Measurements from ENCODE around the gene ZNF384.

Gene ZNF384

DNA sequence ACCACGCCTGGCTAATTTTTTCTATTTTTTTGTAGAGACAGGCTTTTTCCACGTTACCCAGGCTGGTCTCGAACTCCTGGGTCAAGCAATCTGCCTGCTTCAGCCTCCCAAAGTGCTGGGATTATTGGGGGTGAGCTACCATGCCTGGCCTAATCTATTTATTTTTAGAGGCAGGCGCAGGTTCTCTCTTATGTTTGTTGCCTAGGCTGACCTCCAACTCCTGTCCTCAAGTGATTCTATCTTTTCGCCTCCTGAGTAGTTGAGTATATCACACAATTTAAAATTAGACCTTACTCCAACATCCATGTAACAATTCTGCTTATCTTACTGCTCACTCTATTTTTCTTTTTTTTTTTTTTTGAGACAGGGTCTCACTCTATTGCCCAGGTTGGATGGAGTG, 35.2 kb downstream of the ZNF384 start:
- DNase-seq (ENCODE audit: low spot score): no peak

DNA sequence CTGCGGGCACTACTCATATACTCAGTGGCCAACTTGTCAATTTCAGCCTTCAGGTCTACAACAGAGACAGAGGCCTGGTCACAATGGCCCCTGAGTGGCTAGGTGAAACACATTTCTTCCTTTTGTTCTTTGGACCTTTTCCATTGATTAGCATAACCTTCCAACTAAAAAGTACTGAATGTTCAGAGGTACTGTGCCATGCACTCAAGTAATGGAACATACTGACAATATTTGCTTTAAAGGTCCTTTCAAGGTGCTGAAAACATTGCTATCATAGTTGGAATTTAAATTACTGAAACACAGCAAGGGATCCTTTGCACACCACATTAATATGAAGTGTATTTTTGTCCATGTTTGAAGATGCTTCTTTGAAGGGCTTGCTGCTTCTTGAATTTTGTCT, 35.8 kb downstream of the ZNF384 start:
- no peak for DNase-seq (ENCODE audit: low spot score)

DNA sequence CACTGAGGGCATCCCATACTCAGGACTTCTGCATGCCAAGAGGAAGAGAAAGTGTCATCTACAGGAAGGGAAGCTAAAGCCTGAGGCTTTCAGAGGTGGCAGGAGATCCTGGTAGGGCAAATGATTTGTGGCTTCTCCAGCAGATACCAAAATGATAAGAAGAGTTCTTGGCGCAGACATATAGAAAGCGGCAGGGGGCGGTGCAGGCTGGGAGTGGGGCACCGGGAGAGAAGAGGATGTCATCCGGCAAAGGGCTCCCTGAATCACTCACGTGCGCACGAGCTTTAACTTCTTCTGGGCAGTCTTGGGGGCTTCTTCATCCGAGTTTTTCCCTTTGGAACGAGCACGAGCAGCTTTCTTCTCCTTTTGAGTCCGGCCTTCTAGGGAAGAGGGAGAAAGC, 36.8 kb downstream of the ZNF384 start:
- no peak for DNase-seq (ENCODE audit: low spot score)

DNA sequence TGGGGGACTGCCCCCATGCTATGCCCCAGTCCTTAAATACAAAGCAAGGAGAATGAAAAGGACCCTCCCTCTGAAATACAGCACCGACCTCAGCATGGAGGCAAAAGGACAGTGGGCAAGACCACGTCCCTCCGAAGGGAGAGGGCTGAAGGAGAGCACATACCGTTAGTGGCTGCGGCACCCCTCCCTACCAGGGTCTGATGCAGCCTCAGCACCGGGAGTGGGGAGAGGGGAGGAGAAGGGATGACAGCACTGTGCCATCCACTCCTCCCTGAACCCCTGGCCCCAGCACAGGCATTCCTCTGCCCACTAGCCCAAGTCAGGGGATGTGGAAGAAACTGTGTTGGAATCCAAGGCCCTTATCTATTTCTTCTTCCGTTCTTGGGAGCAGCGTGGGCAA, 38.3 kb downstream of the ZNF384 start:
- DNase-seq (ENCODE audit: low spot score): no peak

DNA sequence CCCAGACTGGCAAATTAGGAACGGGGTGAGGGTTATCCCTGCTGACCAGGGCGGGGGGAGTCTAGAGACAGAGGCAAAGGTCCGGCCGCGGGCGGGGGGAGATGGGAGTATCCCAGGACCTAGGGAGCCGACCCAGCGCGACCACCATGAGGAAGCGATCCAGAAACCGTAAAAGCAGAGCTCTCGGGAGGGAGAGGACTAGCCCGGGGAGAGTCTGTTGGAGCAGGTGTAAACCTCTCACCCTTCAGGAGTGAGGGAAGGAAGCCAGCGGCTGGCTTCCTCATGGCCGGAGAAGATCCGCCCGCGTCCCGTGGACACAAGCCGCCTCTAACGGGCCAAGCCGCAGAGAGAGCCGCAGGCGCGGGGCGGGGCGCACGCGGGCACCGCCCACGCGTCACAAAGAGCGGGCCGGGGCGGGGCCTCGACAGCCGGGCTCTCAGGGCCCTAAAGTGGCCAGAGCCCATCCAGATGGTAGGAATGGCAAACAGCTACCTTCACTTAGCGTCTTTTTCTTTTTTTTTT, 42.0 kb downstream of the ZNF384 start, which contains the start of gene ACRBP:
Gene ACRBP (minus strand): TSS at position 350 of the 522 bp plus-strand sequence. CDS start 66 bp downstream, at position 284.
- DNase-seq (ENCODE audit: low spot score): no peak

DNA sequence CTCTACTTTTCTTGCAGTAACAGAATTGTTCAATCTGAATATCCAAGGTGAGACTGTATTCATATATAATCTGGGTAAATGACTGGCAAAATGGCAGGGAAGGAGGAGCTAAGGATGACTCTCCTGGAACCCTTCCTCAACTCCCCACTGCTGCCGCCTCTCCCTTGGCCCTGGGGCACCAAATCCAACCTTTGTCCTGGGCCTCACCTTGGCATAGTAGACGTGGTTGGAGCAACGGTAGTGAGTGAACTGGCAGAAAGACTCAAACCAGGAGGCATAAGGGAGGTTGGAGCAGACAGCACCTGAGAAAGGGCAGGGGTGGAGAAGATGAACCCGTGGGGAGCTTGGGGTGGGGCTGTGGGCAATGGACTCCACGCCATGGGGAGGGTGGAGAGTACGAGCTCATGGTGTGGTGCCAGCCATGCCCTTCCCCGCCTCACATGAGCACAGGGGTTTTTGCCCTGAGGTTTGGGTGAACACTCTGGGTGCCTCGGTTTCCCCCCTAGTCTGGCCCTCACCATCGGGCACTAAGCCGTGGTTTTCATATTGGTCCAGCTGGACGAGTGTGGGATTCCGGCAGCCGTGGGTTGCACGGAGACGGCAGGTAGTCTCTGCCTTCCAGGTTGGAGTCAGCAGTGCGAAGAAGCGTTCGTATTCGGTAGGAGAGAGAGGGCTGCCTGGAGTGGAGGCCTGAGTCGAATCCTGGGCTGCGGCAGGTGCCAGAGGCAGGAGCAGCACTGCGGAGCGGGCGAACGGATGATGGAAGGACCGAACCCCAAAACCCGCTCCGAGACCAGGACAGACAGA, 42.7 kb downstream of the ZNF384 start:
- no peak for DNase-seq (ENCODE audit: low spot score)

DNA sequence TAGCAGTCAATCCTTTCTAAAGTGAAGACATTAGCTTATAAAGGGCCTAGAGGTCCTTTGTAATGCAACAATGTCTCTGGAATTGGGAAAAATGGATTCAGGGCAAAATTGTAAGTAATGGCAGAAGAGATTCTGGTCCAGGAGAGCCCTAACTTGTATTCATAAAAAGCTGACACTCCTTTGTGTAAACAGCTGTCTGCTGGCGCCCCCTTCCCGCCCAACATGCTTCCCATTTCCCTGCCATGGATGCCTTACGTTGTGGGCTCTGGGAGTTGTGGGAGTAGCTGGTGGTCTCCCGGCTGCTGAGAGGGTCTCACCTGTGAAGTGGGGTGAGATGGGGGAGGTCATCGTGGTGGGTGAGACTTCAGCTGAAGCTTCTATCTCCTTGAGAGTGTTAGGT, 44.3 kb downstream of the ZNF384 start:
- DNase-seq (ENCODE audit: low spot score): no peak

DNA sequence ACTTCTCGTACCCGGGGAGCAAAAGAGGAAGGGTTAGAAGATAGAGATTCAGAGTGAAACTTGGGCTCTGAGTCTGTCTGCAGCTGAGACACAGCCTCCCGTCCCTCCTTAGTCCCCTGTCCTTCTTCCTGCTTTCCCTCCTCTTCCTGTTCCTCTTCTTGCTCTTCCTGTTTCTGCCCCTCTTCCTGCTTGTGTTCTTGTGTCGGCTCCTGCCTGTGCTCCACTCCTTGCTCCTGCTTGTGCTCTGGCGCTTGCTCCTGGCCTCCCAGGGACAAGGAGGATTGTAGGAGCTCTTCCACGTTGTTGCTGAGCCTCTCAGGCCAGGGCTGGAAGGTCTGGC, 44.9 kb downstream of the ZNF384 start:
- DNase-seq (ENCODE audit: low spot score): no peak

DNA sequence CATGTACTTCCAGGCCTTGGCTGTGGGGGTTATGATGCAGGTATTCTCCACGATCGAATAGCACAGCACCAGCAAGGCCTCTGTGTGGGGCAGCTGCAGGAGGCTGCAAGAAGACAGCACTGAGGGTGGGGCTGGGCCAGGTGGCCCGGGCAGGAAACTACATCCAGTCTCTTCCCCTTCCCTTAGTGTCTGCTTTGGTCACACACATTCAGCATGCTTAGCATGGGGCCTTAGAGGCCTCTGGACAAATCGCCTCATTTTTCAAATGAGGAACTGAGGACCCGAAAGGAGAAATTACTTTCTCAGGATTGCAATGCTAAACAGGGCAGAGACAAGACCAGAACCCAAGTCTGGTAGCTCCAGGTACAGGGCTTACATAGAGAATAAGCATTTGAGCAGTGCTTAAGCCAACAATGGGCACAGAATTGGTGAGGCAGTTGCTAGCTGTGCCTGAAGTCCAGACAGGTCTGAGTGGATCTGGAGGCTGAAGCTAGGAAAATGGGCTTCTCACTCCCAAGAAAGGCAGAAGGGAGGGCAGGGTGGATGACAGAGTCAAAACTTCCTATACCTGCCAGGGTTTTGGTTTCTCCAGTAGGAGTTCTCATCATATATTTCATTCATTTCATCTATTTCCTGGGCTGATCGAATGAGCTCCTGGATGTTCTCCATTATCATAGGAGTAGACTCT, 45.5 kb downstream of the ZNF384 start:
- no peak for DNase-seq (ENCODE audit: low spot score)

DNA sequence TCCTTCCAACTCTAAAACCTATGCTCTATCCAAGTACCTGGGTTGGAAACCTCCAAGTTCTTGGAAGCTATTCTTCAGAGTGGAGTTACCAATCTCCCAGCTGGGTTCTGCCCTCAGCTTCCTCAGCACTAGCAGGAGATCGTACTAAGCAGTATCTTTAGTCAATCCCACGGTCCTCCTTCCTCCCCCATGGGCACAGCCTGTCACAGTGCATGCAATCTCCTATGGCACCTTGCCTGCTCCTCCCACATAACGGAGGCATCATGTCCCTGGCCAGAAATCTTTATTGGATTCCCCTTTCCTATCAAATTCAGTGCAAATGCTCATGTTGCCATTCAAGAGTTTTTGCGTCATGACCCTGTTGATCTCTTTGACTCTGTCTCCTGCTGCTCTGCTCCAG, 48.0 kb downstream of the ZNF384 start:
- DNase-seq (ENCODE audit: low spot score): no peak

DNA sequence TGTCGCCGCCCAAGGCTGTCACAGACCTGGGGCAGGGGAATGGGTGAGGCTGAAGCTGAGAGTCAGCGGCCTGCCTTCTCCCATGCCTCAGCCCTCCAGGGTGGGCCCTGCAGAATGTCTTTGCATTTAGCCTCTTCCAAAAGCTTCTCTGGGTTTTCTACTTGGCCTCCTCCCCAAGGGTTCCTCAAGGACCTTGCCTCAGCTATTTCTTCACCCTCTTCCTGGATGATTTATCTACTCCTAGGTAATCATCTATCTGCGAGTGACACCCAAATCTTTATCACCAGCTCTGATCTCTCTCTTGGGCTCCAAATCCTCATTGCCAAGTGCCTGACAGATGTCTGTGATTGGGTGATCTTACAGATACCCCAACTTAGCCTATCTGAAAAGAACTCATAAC, 48.7 kb downstream of the ZNF384 start:
- DNase-seq (ENCODE audit: low spot score): no peak

DNA sequence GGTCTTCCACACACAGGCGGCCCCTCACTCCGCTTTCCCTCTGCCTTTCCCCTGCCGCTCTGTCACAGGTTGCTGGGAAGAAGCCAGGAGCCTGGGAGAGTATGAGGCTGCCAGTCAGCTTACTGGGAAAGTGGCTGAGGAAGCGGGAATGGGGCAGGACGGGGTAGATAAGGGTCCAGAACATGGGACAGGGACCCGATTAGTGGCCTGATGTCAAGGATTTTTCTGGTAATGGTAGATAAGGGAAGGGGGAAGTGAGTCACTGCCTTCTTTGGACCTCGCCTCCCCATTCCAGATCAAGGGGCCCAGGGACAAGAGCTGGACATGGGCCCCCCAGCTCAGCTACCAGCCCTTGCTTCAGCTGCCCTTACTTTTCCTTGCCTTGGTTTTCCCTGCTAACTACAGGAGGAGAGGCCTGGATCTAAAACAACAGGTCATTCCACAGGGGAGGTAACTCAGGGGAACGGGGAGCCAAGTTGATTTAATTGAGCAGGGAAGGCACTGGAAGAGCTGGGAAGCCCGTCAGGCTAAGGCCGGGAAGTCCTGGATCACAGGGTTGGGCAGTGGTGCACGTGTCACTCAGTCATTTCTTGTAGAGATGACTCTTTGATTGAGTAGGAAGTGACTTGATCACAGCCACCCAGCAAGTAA, 49.9 kb downstream of the ZNF384 start:
- no peak for DNase-seq (ENCODE audit: low spot score)

DNA sequence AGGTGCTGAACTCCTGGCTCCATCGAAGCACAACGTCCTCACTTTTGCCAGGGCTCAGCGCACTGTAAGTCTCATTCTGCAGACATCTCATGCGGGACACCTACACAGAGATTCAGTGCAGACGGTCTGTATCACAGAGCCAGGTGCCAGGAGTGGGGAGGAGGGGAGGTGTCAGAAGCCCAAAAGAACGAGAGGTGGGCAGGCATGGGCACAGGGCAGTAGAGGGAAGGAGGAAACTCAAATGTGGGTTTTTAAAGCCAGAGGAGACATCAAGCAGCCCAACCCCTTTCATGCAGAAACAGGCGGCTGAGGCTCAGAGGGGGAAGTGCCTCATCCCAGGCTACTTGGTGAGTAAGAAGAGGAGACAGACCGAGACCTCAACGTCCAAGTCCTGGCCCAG, 50.9 kb downstream of the ZNF384 start:
- DNase-seq (ENCODE audit: low spot score): no peak

DNA sequence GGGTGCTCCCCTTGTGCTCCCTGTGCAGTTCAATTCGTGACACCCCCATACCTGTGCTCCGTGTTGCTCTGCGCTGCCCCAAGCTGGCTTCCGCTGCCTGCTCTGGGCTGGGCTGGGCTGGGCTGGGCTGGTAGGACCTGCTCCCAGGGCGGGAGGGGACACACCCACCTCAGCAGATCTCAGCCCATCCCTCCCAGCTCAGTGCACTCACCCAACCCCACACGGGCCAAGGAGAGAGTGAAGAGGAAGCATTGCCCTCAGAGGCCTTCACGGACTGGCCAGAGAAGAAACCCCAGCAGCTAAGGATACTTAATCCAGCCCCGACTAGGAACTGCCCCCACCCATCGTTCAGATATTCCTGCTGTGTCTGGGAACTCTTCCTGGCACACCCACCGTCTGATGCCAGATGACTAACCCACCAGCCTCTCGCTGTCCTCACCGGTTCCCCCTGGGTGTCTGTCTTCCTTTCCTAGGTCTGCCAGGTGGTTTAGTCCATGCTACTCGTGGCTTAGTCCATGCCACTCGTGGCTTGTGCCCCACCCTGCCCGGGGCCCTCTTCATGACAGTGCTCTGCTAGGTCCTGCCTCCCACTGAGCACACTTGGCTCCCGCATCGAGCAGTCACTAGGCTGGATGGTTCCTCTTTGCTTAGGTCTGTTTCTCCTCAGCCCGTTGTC, 53.2 kb downstream of the ZNF384 start, which contains the start of gene LPAR5:
Gene LPAR5 (minus strand): TSS at position 104 of the 676 bp plus-strand sequence. CDS start 14,711 bp downstream, outside the sequence.
- no peak for DNase-seq (ENCODE audit: low spot score)

DNA sequence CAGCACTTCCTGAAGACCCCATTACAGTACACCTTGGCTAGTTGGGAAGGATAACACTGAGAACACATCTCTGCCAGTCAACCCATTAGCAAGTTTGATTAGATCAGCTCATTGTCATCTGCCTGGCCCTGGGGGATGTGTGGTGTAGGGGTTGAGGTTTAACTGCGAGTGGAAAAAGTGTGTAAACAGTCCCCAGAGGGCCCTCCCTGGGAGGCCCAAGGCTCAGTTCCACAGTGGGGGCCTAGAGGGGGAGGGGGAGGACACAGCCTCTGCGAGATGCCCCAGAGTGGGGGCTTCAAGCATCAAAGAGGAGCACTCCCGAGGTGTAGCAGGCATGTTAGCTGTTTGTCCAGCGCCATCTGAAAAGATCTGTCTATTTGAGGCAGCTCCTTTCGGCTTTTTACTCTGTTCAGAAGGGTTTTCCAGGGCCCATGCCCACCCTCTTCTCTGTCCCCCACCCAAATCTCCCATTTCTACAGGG, 53.8 kb downstream of the ZNF384 start:
- peak; percentile 42 for DNase-seq (ENCODE audit: low spot score)

DNA sequence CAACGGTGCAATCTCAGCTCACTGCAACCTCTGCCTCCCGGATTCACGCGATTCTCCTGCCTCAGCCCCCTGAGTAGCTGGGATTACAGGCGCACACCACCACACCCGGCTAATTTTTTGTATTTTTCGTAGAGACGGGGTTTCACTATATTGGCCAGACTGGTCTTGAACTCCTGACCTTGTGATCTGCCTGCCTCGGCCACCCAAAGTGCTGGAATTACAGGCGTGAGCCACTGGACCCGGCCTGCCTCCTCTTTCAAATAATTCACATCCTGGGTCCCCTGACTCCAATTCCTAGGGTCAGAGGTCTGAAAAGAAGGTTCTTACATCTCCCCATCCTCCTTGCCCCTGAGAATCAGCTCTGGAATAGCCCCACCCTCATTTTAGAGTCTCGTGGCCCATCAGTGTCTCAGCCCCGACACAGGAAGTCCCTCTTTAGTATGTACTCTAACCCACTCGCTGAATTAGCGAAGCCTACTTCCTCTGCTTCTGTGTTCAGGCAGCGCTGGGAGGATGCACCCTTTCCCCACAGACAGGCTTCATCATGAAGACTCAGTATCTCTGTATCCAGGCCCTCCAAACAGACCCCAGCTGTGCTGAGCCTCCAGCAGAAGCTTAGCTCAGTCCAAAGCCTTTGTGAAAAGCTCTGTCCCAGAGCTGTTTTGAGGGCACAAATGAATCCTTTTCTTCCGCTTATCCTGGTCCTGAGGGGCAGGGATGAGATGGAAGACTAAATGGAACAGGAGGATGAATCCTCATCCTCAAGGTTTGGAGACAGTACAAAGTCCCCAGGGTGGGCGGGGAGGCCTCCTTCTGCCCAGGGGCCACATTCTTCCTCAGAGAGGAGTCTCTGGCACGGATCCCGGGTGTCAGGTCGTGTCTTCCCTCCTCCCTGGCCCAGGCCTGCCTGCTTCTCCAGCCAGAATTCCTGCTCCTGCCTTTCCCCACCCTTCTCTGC, 56.9 kb downstream of the ZNF384 start:
- DNase-seq (ENCODE audit: low spot score): peak; percentile 40

DNA sequence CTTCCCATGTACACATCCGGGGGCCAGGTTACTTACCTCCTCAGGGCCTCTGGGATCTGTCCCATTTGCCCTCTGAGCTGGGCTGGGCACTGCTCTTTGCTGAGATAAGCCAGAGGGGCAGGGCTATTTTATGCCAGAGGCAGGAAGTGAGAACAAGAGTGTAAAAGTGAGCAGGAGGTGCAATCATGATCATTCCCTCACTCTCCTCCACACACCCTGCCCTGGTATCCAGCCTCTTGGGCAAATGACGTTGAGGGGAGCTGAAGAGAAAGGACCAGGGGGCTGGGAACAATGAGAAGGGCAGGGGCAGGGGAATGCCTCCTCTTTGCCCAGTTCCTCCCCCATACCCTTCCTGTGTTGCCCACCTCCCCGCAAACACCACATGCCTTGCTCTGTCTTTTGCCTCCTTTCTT, 57.6 kb downstream of the ZNF384 start:
- no peak for DNase-seq (ENCODE audit: low spot score)

DNA sequence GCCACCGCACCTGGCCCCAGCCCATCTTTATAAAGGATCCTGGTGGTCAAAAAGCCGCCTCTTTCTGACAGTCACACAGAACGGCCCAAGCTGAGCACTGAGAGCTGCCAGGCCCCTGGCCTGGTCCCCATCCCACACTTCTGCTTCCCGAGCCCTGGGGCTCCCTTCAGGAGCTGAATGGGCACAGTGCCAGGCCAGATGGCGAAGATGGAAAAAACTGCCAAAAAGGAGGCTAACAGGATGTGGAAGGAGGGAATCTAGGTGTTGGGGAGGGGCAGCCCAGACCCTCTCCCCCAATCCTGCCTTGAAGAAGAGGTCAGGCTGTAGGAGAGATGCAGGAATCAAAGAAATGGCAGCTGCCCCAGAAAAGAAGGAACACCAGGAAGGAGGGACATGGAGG, 58.4 kb downstream of the ZNF384 start:
- no peak for DNase-seq (ENCODE audit: low spot score)

DNA sequence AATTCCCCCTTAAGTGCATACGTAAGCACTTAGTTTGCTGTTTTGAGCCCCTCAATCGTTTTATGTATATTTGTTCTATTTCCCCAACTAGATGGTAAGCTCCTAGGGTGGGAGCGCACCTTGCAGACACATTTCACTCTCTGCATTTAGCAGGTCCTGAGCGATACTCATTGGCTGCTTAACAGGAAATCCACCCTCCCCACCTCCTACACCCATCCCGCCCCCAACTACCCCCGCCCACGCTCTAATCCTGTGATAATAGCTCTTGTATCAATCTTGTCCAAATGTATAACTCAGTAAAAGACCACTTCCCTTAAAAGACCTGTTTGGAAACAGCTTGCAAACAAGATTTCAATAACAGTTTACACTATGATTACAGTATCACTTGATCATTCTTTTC, 61.6 kb downstream of the ZNF384 start:
- peak; percentile 38 for DNase-seq (ENCODE audit: low spot score)

DNA sequence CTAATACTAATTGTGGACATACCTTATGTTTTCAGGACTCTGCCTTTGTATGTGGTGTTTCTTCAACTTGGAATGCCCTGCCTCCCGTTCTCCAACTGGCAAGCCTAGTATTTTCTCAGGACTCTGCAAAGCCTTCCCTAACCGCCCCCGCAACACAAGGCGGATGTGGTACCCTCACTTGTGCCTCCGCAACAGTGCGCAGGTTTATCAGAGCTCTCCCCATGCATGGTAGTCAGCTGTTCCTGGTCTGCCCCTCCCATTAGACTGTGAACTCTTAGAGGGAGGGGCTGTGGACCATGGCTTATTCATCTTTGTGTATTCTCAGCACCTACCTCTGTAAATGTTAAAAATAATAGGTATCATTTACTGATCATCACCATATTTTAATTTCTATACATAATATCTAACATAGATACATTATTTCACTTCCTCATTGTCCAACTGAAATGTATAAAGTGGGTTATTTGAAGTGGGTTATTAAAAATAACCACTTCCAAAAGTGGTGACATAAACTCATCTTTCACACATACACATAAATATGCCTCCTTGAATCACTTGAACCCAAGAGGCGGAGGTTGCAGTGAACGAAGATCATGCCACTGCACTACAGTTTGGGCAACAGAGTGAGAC, 62.4 kb downstream of the ZNF384 start:
- DNase-seq (ENCODE audit: low spot score): no peak

Measured in activated CD4-positive, alpha-beta T cell treated with anti-CD3 and anti-CD28 coated beads, Interleukin-2, Interleukin-4, amounts not matched to agents 100 ng/mL and 50 ng/mL, durations not matched to agents 16 hours and 8 hours (primary cell).